KMS-11 (cell line): ENCODE results near the gene SLC38A7.
A peak's percentile ranks its signal among the peaks of the same experiment; 100 is the strongest.

ENCODE experiments used
- H2AFZ ChIP-seq: fragments of 200-600 bp; sonication (generic); 2 replicates; pipeline ENCODE4 v1.6.1; 2016; ENCODE audit warnings: antibody characterized with exemption, mixed run types, low read depth
- H3K27ac ChIP-seq: fragments of 200-600 bp; sonication (generic); 2 replicates; pipeline ENCODE4 v1.6.1; 2016; ENCODE audit warnings: mild to moderate bottlenecking, mixed run types
- H3K27me3 ChIP-seq: fragments of 200-600 bp; sonication (generic); 2 replicates; pipeline ENCODE4 v1.6.1; 2017; ENCODE audit warnings: mild to moderate bottlenecking, low read depth, mixed run types, moderate library complexity; ENCODE audit not compliant: insufficient read depth
- H3K36me3 ChIP-seq: fragments of 200-600 bp; sonication (generic); 2 replicates; pipeline ENCODE4 v1.6.1; 2017; ENCODE audit warnings: mild to moderate bottlenecking, mixed run types; ENCODE audit not compliant: insufficient read depth
- H3K4me1 ChIP-seq: fragments of 200-600 bp; sonication (generic); 2 replicates; pipeline ENCODE4 v1.6.1; 2016; ENCODE audit warnings: mild to moderate bottlenecking, low read depth, mixed run types; ENCODE audit not compliant: poor library complexity, severe bottlenecking
- H3K4me2 ChIP-seq: fragments of 200-600 bp; sonication (generic); 2 replicates; pipeline ENCODE4 v1.7.0; 2016; ENCODE audit warnings: mild to moderate bottlenecking, mixed run types
- H3K4me3 ChIP-seq: fragments of 200-600 bp; sonication (generic); IDR thresholded peaks from 2 replicates; pipeline ENCODE4 v1.6.1; 2017; ENCODE audit warnings: low read depth, low read length, mixed read lengths; ENCODE audit not compliant: insufficient read depth
- H3K79me2 ChIP-seq: fragments of 200-600 bp; sonication (generic); 2 replicates; pipeline ENCODE4 v1.6.1; 2016; ENCODE audit warnings: low read depth, mixed run types; ENCODE audit not compliant: insufficient read depth
- H3K9ac ChIP-seq: fragments of 200-600 bp; sonication (generic); 2 replicates; pipeline ENCODE4 v1.6.1; 2016; ENCODE audit warnings: mild to moderate bottlenecking, mixed run types
- H4K20me1 ChIP-seq: fragments of 200-600 bp; sonication (generic); 2 replicates; pipeline ENCODE4 v1.6.1; 2016; ENCODE audit warnings: mild to moderate bottlenecking, mixed run types; ENCODE audit not compliant: insufficient read depth
- TF ChIP-seq, protein P1 (sequence below): fragments of 200-600 bp; sonication (generic); conservative IDR thresholded peaks from 2 replicates; pipeline ENCODE4 v1.6.1; 2017; ENCODE audit warnings: low read depth, mild to moderate bottlenecking, antibody characterized with exemption, low read length, moderate library complexity, mixed read lengths

Gene SLC38A7

DNA sequence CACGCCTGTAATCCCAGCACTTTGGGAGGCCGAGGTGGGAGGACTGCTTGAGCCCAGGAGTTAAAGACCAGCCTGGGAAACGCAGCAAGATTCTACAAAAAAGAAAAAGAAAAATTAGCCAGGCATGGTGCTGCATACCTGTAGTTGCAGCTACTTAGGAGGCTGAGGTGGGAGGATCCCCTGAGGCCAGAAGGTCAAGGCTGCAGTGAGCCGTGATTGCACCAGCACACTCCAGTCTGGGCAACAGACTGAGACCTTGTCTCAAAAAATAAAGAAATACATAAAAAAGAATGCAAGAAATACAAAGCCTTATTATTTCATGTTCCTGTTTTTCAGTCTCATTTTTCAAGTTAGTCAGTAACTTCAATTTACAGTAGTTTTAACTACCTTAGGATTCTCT is 49.1 kb downstream of the SLC38A7 start:
- no peaks in the 10 kb centered on the region for H3K79me2 ChIP-seq

DNA sequence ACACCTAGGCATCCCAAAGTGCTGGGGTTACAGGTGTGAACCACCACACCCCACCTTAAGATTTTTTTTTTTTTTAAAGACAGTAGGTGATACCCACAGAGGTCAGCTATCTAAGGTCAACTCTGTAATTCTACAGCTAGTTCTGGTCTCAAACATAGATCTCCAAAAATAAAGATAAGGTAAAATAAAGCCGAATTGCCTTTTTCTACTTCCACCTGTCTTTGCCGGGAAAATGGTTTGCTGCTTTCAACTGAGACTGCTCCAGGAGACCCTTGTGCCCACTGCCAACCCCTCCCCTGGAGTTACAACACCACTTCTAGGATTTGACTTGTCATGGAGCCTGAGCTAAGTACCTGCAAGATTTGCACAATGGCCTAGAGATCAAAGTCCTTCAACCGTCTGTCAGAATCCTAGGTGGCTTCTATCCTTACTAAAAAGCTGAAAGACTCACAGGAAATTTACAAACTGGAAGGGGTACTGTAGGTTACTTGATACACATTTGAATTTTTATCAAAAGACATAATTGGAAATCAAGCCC is 50.2 kb downstream of the SLC38A7 start:
- Histone ChIP-seq H3K4me2 (no peak overlapping the region), H3K36me3 (no peaks in the 10 kb centered on the region), H3K4me3 (no peak overlapping the region), H2AFZ (no peak overlapping the region), H4K20me1 (no peaks in the 10 kb centered on the region), H3K4me1 (peaks cover 3% of the 10 kb centered on the region), H3K27ac (no peak overlapping the region), H3K27me3 (no peaks in the 10 kb centered on the region), H3K79me2 (peaks cover 3% of the 10 kb centered on the region), H3K9ac (no peak overlapping the region)
- TF ChIP-seq, protein P1, sequence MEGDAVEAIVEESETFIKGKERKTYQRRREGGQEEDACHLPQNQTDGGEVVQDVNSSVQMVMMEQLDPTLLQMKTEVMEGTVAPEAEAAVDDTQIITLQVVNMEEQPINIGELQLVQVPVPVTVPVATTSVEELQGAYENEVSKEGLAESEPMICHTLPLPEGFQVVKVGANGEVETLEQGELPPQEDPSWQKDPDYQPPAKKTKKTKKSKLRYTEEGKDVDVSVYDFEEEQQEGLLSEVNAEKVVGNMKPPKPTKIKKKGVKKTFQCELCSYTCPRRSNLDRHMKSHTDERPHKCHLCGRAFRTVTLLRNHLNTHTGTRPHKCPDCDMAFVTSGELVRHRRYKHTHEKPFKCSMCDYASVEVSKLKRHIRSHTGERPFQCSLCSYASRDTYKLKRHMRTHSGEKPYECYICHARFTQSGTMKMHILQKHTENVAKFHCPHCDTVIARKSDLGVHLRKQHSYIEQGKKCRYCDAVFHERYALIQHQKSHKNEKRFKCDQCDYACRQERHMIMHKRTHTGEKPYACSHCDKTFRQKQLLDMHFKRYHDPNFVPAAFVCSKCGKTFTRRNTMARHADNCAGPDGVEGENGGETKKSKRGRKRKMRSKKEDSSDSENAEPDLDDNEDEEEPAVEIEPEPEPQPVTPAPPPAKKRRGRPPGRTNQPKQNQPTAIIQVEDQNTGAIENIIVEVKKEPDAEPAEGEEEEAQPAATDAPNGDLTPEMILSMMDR = no peak

More for the DNA sequence above, 49.1 kb downstream of the SLC38A7 start:
- Histone ChIP-seq H4K20me1 (no peaks in the 10 kb centered on the region), H3K9ac (no peak overlapping the region), H3K4me3 (no peak overlapping the region), H2AFZ (no peak overlapping the region), H3K4me1 (peaks cover 3% of the 10 kb centered on the region), H3K4me2 (no peak overlapping the region), H3K27me3 (no peaks in the 10 kb centered on the region), H3K27ac (no peak overlapping the region), H3K36me3 (no peaks in the 10 kb centered on the region)
- TF ChIP-seq, protein P1 = no peak

DNA sequence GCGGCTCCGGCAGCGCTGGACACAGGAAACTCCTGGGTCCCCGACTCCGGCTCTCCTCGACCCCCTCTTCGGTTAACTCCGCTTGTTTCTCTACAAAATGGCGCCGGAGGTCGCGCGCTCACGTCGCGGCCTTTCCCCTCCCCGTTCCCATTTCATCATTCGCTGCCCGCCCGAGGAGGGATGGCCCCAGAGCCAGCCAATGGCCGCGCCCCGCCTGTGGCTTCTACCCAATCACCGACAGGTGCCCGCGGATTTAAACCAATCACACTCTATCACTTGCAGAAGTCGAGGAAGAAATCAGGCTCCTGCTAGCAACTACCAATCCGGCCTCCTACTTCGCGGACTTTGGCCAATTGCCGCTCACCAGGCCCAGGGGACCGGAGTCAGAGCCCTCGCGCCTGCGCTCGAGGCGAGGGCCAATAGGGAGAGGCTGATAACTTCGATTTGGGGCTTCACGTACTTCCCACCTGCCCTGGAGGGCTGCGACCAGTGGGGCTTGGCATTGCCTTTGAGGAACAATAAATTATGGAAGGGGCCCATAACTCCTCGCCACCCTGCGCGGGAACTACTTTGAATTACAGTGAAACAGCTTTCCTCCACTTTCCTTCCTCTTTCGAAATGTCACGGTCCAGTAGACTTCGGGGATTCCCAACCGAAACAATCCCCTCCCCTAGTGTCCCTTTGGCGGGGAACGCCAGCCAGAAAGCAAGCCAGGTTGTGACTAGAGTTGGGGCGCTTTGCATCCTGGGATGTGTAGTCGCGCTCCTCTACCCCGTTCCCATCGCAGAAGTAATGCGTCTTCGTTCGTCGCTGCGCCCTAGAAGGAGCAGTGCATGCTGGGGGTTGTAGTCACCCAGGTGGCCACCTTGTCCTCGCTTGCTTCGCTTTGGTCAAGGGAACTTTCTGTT is 54.6 kb downstream of the SLC38A7 start, which contains the start of gene CNOT1:
Gene CNOT1 (minus strand): TSS at position 94 of the 908 bp plus-strand sequence. CDS start 30,489 bp downstream, outside the sequence.
- peak within 1 kb of the TSS; percentile 98 for H3K9ac ChIP-seq
- peaks cover 11% of the 10 kb centered on the region for H4K20me1 ChIP-seq
- H3K36me3 ChIP-seq = no peaks in the 10 kb centered on the region; the same call in 1 of the 2 replicates
- peak within 1 kb of the TSS; percentile 98 for H2AFZ ChIP-seq
- peak within 1 kb of the TSS; percentile 93 for H3K27ac ChIP-seq
- peaks cover 46% of the 10 kb centered on the region for H3K79me2 ChIP-seq
- TF ChIP-seq, protein P1 = no peak
- no peaks in the 10 kb centered on the region for H3K27me3 ChIP-seq
- peak within 1 kb of the TSS; percentile 48 for H3K4me3 ChIP-seq
- H3K4me1 ChIP-seq = peaks cover 30% of the 10 kb centered on the region
- peak within 1 kb of the TSS; percentile 93 for H3K4me2 ChIP-seq

DNA sequence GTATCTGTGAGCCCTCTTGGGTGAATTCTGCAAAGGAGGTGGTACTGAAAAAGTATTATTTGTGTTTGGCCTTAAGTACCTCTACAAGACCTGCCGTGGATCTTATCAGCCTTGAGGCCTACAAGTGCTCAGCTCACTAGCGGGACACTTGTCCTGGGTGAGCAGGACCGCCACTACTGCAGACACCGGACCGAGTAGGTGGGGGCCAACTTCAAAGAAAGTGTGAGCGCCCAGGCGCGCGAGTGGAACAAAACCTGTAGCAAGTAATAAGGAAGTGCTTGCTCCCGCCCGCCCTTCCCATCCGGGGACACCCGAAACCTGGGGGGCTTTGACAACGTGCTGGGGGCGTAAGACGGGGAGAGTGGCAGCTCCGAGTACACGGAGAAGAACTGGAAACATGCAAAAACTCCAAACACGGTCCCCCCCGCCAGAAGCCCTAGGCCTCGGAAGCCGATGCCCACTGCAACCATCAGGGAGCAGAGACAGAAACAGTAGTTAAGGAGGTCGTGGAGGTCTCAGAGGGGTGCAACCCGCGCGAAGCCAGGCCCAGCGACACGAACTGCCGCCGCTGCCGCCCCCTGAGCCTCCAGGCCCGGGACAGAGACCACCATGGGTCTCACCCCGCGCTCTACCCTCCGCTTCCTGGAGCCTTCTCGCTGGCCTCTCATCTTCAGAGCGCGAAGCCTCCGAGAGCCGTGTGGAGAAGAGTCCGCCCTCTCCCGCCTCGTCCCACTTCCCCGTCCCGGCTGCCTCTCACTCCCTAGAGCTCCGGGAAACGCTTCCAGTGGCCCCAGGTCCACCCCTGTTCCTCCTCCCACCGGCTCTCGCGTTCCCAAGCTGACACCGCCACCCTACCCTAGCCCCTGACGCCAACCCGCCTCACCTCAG is 55.5 kb downstream of the SLC38A7 start:
- peak overlapping the region; percentile 61; the same call in 1 of the 2 replicates for H2AFZ ChIP-seq
- H4K20me1 ChIP-seq = peaks cover 20% of the 10 kb centered on the region
- peak overlapping the region; percentile 66 for H3K4me2 ChIP-seq
- peaks cover 55% of the 10 kb centered on the region for H3K79me2 ChIP-seq
- H3K4me1 ChIP-seq = peaks cover 36% of the 10 kb centered on the region
- peak overlapping the region; percentile 98 for H3K9ac ChIP-seq
- no peaks in the 10 kb centered on the region; the same call in 1 of the 2 replicates for H3K36me3 ChIP-seq
- TF ChIP-seq, protein P1 = no peak
- H3K27me3 ChIP-seq = no peaks in the 10 kb centered on the region
- H3K27ac ChIP-seq = peak overlapping the region; percentile 93
- no peak overlapping the region for H3K4me3 ChIP-seq
